Mesendoderm (in vitro differentiated cells): ENCODE results near the gene FXYD7.

Source experiments
- DNase-seq: peaks from one replicate; pipeline ENCODE4 v3.0.0; 2013
- H2AK5ac ChIP-seq: 2 replicates; pipeline ENCODE4 v1.6.1; 2013; ENCODE audit warnings: low read length, inconsistent platforms
- H2BK120ac ChIP-seq: 2 replicates; pipeline ENCODE4 v1.6.1; 2013; ENCODE audit warnings: low read depth, mild to moderate bottlenecking, low read length, moderate library complexity, mixed read lengths
- H2BK15ac ChIP-seq: replicated peaks from 2 replicates; pipeline ENCODE4 v1.6.1; 2013; ENCODE audit warnings: low read depth, mild to moderate bottlenecking, moderate library complexity
- H2BK5ac ChIP-seq: 2 replicates; pipeline ENCODE4 v1.6.1; 2013; ENCODE audit warnings: low read length, inconsistent platforms
- H3K18ac ChIP-seq: 2 replicates; pipeline ENCODE4 v1.6.1; 2013; ENCODE audit warnings: mild to moderate bottlenecking, low read length, mixed read lengths
- H3K23ac ChIP-seq: one replicate; pipeline ENCODE4 v1.6.1; 2013; ENCODE audit warnings: low read length
- H3K27ac ChIP-seq: 2 replicates; pipeline ENCODE4 v1.5.1; 2013; ENCODE audit warnings: low read depth, mild to moderate bottlenecking, inconsistent platforms, low read length, moderate library complexity
- H3K27me3 ChIP-seq: 2 replicates; pipeline ENCODE4 v1.6.1; 2013; ENCODE audit warnings: low read length, control low read depth, mild to moderate bottlenecking, inconsistent platforms; ENCODE audit not compliant: insufficient read depth, poor library complexity
- H3K36me3 ChIP-seq: 2 replicates; pipeline ENCODE4 v1.6.1; 2013; ENCODE audit warnings: low read length, inconsistent platforms; ENCODE audit not compliant: control insufficient read depth, insufficient read depth
- H3K4ac ChIP-seq: one replicate; pipeline ENCODE4 v1.6.1; 2013; ENCODE audit warnings: low read depth, mild to moderate bottlenecking, low read length, moderate library complexity
- H3K4me1 ChIP-seq: 2 replicates; pipeline ENCODE4 v1.6.1; 2013; ENCODE audit warnings: low read depth, low read length, inconsistent platforms; ENCODE audit not compliant: control insufficient read depth
- H3K4me2 ChIP-seq: 2 replicates; pipeline ENCODE4 v1.6.1; 2013; ENCODE audit warnings: low read length
- H3K4me3 ChIP-seq: 2 replicates; pipeline ENCODE4 v1.5.1; 2013; ENCODE audit warnings: mild to moderate bottlenecking, low read length
- H3K56ac ChIP-seq: one replicate; pipeline ENCODE4 v1.6.1; 2013; ENCODE audit warnings: low read length
- H3K79me1 ChIP-seq: 2 replicates; pipeline ENCODE4 v1.6.1; 2013; ENCODE audit warnings: low read length, inconsistent platforms
- H3K79me2 ChIP-seq: 2 replicates; pipeline ENCODE4 v1.6.1; 2013; ENCODE audit warnings: mild to moderate bottlenecking, low read length; ENCODE audit not compliant: control insufficient read depth, insufficient read depth
- H3K9ac ChIP-seq: 2 replicates; pipeline ENCODE4 v1.6.1; 2013; ENCODE audit warnings: low read length, inconsistent platforms
- H4K5ac ChIP-seq: one replicate; pipeline ENCODE4 v1.6.1; 2013; ENCODE audit warnings: low read length
- H4K8ac ChIP-seq: one replicate; pipeline ENCODE4 v1.6.1; 2013; ENCODE audit warnings: low read depth, mild to moderate bottlenecking, control low read depth, low read length, moderate library complexity
- WGBS: extraction: QIAGEN DNeasy Blood & Tissue Kit; methylation state at CpG from one replicate; pipeline ENCODE4 v1.1.7; 2013; ENCODE audit warnings: low lambda C conversion rate, missing lambda C conversion rate; ENCODE audit not compliant: insufficient coverage; ENCODE audit errors: extremely low coverage; 5-methylcytosine and 5-hydroxymethylcytosine counted together

Gene FXYD7

DNA sequence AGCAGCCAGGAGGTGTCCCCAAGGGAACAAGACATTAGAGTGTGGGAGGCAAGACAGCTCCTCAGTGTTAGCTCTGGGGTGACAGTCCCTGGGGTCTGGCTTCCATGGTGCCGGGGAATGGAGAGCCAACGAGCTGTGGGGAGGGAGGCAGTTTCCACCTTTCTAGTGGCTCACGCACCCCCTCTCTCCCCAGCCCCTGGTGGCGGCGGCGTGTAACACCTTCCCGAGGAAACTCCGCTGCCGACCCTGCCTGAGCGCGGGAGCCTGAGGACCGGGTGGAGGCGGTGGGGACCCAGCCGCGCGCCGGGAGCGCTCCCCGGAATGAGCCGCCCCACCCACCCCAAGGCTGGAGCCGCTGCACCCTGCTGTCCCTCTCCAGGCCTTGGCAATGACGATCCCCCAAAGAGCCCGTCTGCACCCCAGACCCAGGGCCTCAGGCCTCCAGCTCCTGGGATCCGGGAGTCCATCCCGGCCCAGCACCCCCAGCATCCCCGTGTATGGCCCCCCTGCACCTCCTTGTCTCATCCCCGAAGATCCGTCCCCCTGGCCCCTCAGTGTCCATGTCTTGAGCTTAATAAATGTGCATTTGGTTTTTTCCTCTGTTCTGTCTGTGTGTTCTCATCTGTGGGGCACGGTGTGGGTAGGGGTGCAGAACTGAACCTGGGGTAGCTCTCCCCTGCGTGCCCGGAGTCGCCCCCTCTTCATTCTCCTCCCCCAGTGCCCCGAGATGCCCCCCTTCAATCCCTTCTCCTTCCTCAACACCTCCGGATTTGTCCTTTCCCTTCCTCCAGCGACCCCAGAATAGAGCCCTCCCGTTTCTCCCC, 10.9 kb downstream of the FXYD7 start:
- H3K4ac ChIP-seq, result no peak overlapping the region
- H3K27me3 ChIP-seq, result no peaks in the 10 kb centered on the region
- no peaks in the 10 kb centered on the region for H3K4me1 ChIP-seq
- no CpG with 5 or more reads among the region's 36 CpGs for WGBS
- no peak overlapping the region for H2BK120ac ChIP-seq
- no peak overlapping the region for H3K23ac ChIP-seq
- H3K79me2 ChIP-seq, result no peaks in the 10 kb centered on the region
- H3K18ac ChIP-seq, result peak overlapping the region; percentile 44
- H3K4me3 ChIP-seq, result peak overlapping the region; percentile 37
- H4K8ac ChIP-seq, result no peak overlapping the region
- H4K5ac ChIP-seq, result no peak overlapping the region
- no peak overlapping the region for H2BK15ac ChIP-seq
- H3K79me1 ChIP-seq, result peaks cover 1% of the 10 kb centered on the region
- no peak overlapping the region for H3K27ac ChIP-seq
- DNase-seq, result peak; percentile 53
- H3K4me2 ChIP-seq, result peak overlapping the region; percentile 51
- no peak overlapping the region for H2BK5ac ChIP-seq
- H2AK5ac ChIP-seq, result no peak overlapping the region
- peak overlapping the region; percentile 98 for H3K56ac ChIP-seq
- no peaks in the 10 kb centered on the region for H3K36me3 ChIP-seq
- peak overlapping the region; percentile 75 for H3K9ac ChIP-seq

DNA sequence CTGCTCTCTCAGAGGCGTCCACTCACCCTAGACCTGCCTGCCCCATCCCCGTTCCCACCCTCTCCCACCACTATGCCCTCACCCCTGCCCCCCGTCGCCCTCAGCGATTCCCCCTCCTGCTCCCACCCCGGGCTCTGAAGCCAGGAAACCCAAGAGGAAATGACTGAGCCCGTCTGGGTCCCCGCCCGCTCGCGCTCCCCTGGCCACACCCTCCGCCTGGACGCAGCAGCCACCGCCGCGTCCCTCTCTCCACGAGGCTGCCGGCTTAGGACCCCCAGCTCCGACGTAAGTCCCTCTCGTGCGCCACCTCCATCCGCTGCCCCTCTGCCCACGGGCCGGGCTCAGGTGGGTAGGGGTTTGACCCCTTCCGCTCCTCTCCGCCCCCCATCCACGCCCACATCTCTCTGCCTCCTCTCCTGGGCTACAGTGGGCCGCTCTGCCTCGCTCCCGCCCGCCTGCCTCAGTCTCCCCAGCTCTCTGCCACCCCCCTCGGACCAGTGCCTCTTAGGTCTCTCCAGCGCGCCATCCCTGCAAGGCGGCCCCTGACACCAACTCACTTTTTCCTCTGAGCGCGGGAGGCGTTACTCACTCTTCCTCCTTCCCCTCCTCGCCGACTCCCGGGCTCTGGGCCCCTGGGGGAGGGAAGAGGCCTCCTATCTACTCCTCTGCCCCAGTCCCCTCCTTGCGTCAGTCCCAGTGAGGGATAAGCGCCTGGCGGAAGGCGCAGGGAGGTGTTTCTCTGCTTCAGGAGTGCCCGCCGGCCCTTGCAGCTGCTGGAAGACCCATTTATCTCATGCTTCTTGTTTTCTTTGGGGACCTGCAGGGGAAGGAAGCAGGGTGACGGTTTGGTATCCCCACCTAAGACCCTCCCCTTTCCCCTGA, 11.7 kb downstream of the FXYD7 start, which contains the start of gene FXYD5:
Gene FXYD5, plus strand, starts transcription at position 211 of the 882 bp plus-strand sequence. CDS start 816 bp downstream, outside the sequence.
- no peak within 1 kb of the TSS for H2BK15ac ChIP-seq
- peak within 1 kb of the TSS; percentile 98 for H3K56ac ChIP-seq
- no peaks in the 10 kb centered on the region for H3K27me3 ChIP-seq
- H2AK5ac ChIP-seq, result no peak within 1 kb of the TSS
- H3K4me2 ChIP-seq, result peak within 1 kb of the TSS; percentile 51
- H2BK5ac ChIP-seq, result peak within 1 kb of the TSS; percentile 42
- no CpG with 5 or more reads among the region's 49 CpGs for WGBS
- peaks cover 1% of the 10 kb centered on the region for H3K79me1 ChIP-seq
- H3K4ac ChIP-seq, result no peak within 1 kb of the TSS
- no peak within 1 kb of the TSS for H2BK120ac ChIP-seq
- H3K36me3 ChIP-seq, result no peaks in the 10 kb centered on the region
- H3K9ac ChIP-seq, result peak within 1 kb of the TSS; percentile 75
- H3K18ac ChIP-seq, result peak within 1 kb of the TSS; percentile 44
- no peaks in the 10 kb centered on the region for H3K4me1 ChIP-seq
- H4K5ac ChIP-seq, result no peak within 1 kb of the TSS
- H3K79me2 ChIP-seq, result no peaks in the 10 kb centered on the region
- H3K27ac ChIP-seq, result peak within 1 kb of the TSS; percentile 25
- peak within 1 kb of the TSS; percentile 91 for H3K23ac ChIP-seq
- DNase-seq, result peak; percentile 94
- H3K4me3 ChIP-seq, result peak within 1 kb of the TSS; percentile 37
- no peak within 1 kb of the TSS for H4K8ac ChIP-seq

DNA sequence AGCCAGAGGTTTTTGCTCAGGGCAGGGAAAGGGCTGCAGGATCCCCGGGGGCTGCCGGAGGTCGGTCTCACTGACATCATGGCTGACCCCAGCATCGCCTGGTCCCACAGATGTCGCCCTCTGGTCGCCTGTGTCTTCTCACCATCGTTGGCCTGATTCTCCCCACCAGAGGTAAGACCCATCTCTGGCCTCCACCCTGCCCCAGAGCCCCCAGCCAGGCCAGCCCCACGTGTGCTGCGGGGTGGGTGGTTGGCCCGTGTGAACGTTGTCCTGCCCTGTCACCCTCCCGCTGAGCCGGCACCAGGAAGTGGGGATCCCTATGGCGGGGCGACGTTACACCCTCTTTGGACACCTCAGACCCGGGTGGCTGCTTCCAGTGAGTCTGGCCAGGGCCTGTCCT, 12.4 kb downstream of the FXYD7 start:
- Histone ChIP-seq H4K5ac (no peak overlapping the region), H3K4me3 (peak overlapping the region; percentile 13), H3K56ac (peak overlapping the region; percentile 98), H4K8ac (no peak overlapping the region), H3K4me2 (peak overlapping the region; percentile 51), H3K4me1 (no peaks in the 10 kb centered on the region), H3K79me1 (peaks cover 1% of the 10 kb centered on the region), H2BK120ac (no peak overlapping the region), H3K27me3 (no peaks in the 10 kb centered on the region), H3K23ac (no peak overlapping the region), H3K79me2 (no peaks in the 10 kb centered on the region), H2AK5ac (no peak overlapping the region), H2BK5ac (no peak overlapping the region), H2BK15ac (no peak overlapping the region), H3K36me3 (no peaks in the 10 kb centered on the region), H3K4ac (no peak overlapping the region), H3K18ac (no peak overlapping the region), H3K9ac (peak overlapping the region; percentile 75), H3K27ac (no peak overlapping the region)
- WGBS, result no CpG with 5 or more reads among the region's 17 CpGs
- no peak for DNase-seq

DNA sequence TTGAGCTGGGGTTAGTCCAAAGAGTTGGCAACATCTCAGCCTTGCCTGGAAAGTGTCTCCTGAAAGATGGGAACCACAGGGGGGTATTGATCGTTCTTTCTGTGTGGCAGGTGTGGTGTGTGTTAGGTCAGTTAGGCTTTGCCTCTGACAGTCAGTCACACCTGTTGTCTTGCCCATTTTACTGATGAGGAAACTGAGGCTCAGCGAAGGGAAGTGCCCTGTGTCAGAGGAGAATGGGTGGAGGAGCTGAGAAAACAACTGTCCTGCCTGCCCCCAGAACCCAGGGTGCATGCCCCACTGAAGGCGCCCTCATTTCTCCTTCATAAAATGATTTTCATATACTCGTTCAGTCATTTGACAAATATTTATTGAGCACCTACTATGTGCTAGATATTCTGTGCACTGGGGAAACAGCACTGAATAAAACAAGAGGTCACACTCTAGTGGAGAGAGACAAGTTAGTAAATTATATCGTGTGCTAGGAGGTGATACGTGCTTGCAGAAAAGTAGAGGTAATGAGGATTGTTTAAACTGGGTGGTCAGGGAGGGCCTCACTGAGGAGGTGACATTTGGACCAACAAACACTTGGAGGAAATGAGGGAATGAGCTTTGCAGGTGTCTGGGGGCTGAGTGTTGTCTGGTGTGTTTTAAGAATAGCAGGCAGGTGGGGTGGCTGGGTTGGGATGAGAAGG, 13.1 kb downstream of the FXYD7 start:
- Histone ChIP-seq H2BK120ac (no peak overlapping the region), H3K18ac (no peak overlapping the region), H3K56ac (no peak overlapping the region), H3K9ac (peak overlapping the region; percentile 16), H3K4me1 (no peaks in the 10 kb centered on the region), H3K23ac (no peak overlapping the region), H3K79me1 (peaks cover 1% of the 10 kb centered on the region), H3K36me3 (peaks cover 1% of the 10 kb centered on the region), H3K4me2 (no peak overlapping the region), H2BK5ac (no peak overlapping the region), H3K27ac (no peak overlapping the region), H3K79me2 (no peaks in the 10 kb centered on the region), H3K4ac (no peak overlapping the region), H3K4me3 (no peak overlapping the region), H2BK15ac (no peak overlapping the region), H2AK5ac (no peak overlapping the region), H4K8ac (no peak overlapping the region), H4K5ac (no peak overlapping the region), H3K27me3 (no peaks in the 10 kb centered on the region)
- DNase-seq, result no peak
- WGBS, result no CpG with 5 or more reads among the region's 6 CpGs

DNA sequence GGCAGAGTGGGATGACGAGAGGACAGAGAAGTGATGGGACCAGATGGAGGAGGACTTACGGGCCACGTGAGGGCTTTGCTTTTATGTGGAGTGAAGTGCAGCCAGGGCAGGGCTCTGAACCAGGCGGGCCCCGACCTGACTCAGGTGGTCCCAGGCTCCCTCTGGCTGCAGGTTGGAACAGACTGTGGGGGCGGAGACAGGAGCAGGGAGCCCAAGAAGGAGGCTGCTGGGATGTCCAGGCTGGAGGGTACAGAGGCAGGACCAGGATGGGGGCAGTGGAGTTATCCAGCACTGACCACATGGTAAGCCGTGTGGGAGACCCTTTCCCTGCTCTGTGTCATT, 13.6 kb downstream of the FXYD7 start:
- no peak overlapping the region for H2AK5ac ChIP-seq
- no peaks in the 10 kb centered on the region for H3K4me1 ChIP-seq
- H3K27ac ChIP-seq, result no peak overlapping the region
- no peak overlapping the region for H3K4ac ChIP-seq
- H4K8ac ChIP-seq, result no peak overlapping the region
- H3K9ac ChIP-seq, result no peak overlapping the region
- no peak overlapping the region for H3K4me3 ChIP-seq
- H2BK5ac ChIP-seq, result no peak overlapping the region
- no CpG with 5 or more reads among the region's 7 CpGs for WGBS
- no peaks in the 10 kb centered on the region for H3K79me2 ChIP-seq
- DNase-seq, result no peak
- H3K18ac ChIP-seq, result no peak overlapping the region
- H2BK15ac ChIP-seq, result no peak overlapping the region
- H4K5ac ChIP-seq, result no peak overlapping the region
- no peak overlapping the region for H2BK120ac ChIP-seq
- H3K56ac ChIP-seq, result no peak overlapping the region
- no peak overlapping the region for H3K23ac ChIP-seq
- no peaks in the 10 kb centered on the region for H3K27me3 ChIP-seq
- no peak overlapping the region for H3K4me2 ChIP-seq
- peaks cover 1% of the 10 kb centered on the region for H3K36me3 ChIP-seq
- peaks cover 1% of the 10 kb centered on the region for H3K79me1 ChIP-seq
